ENCODE measurements around the gene NDUFB8. TPM values are rescaled to one million over a fixed set of nuclear protein-coding genes. Genes with fewer than 3 reads are reported as not detected.

The NDUFB8 gene
- total RNA-seq, 2 donors from 2014 or later = 162 to 192 TPM

DNA sequence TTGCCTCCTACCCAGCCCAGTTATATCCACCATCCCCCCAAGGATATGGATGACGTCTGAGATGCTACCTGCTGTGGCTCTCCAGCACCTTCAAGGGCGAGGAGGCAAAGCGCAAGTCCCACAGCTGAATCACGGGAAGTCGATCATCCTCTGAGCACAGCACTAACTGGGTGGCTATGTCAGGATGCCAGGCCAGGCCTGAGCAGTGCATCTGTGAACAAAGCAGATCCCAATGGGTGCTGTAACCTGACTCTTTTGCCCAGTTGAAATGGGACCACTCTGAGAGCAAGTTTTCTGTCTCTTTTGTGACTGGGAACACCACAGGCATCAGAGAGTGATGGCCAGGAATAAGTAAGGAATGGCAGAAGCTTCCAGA, 22.3 kb downstream of the NDUFB8 start:
- TF ChIP-seq CTCF (conservative IDR thresholded peaks at IDR 0.05) = no peak
- Mint-ChIP-seq H3K36me3 (ENCODE audit: low read depth) (peaks cover 3% of the 10 kb centered on the region), H3K27me3 (ENCODE audit: insufficient read depth) (peaks cover 96% of the 10 kb centered on the region), H3K9me3 (no peaks in the 10 kb centered on the region), H3K4me3 (no peak overlapping the region), H3K27ac (no peak overlapping the region), H3K4me1 (no peaks in the 10 kb centered on the region)
- Histone ChIP-seq H3K9me3 (ENCODE audit: control insufficient read depth, low read length) (no peaks in the 10 kb centered on the region), H3K9ac (ENCODE audit: extremely low read depth, low read length, poor library complexity, severe bottlenecking) (no peak overlapping the region), H3K27ac (ENCODE audit: low read depth, low read length) (no peak overlapping the region), H3K27me3 (ENCODE audit: control insufficient read depth, insufficient read depth, low read length, poor library complexity, severe bottlenecking) (peaks cover 97% of the 10 kb centered on the region), H3K36me3 (ENCODE audit: control insufficient read depth, insufficient read depth, low read length) (no peaks in the 10 kb centered on the region), H3K4me1 (ENCODE audit: control insufficient read depth, insufficient read depth, low read length) (no peaks in the 10 kb centered on the region), H3K4me3 (ENCODE audit: low read length) (no peak overlapping the region)
- DNase-seq = no peak
- WGBS, 2 experiments (ENCODE audit: insufficient coverage in 1 of 2, insufficient read length in 1 of 2) = 82 to 94% methylated on average over 4 to 5 of the region's 5 CpGs

DNA sequence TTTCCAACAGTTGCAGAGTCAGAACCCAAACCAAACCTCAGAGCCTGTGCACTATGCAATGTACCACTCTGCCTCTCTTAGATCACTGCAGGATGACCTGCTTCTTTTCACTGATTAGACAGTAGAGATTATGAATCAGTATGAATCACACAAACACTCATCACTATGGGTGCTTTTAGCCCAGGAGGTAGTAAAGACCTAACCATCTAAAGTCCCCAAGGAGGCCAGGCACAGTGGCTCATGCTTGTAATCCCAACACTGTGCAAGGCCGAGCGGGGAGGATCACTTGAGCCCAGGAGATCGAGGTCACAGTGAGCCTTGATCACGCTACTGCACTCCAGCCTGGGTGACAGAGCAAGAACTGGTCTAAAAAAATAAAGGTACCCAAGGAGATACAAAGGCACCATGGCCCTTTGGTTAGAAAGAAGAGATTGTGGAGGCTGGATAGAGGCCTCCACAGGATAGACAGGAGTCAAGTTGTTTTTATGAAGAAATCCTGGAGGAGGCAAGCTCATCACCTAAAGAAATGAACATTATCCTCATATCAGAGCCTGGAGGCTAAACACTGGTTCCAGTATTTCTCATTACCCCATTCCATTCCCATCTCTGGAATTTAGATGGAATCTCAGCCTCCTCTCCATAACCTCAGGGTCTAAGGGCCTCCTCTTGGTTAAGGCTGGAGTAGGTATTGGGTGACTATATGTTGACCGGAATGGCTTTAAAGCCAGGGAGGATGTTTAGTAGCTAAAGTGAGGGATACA, 22.9 kb downstream of the NDUFB8 start:
- 95 to 100% methylated on average over 4 of the region's 5 CpGs for WGBS, 2 experiments (ENCODE audit: insufficient coverage in 1 of 2, insufficient read length in 1 of 2)
- Mint-ChIP-seq H3K4me1 (no peaks in the 10 kb centered on the region), H3K27ac (no peak overlapping the region), H3K27me3 (ENCODE audit: insufficient read depth) (peaks cover 96% of the 10 kb centered on the region), H3K4me3 (no peak overlapping the region), H3K9me3 (no peaks in the 10 kb centered on the region), H3K36me3 (ENCODE audit: low read depth) (peaks cover 3% of the 10 kb centered on the region)
- Histone ChIP-seq H3K27me3 (ENCODE audit: control insufficient read depth, insufficient read depth, low read length, poor library complexity, severe bottlenecking) (peaks cover 97% of the 10 kb centered on the region), H3K4me3 (ENCODE audit: low read length) (no peak overlapping the region), H3K4me1 (ENCODE audit: control insufficient read depth, insufficient read depth, low read length) (no peaks in the 10 kb centered on the region), H3K9ac (ENCODE audit: extremely low read depth, low read length, poor library complexity, severe bottlenecking) (no peak overlapping the region), H3K27ac (ENCODE audit: low read depth, low read length) (no peak overlapping the region), H3K36me3 (ENCODE audit: control insufficient read depth, insufficient read depth, low read length) (no peaks in the 10 kb centered on the region), H3K9me3 (ENCODE audit: control insufficient read depth, low read length) (no peaks in the 10 kb centered on the region)
- no peak for DNase-seq
- no peak for TF ChIP-seq CTCF (conservative IDR thresholded peaks at IDR 0.05)

DNA sequence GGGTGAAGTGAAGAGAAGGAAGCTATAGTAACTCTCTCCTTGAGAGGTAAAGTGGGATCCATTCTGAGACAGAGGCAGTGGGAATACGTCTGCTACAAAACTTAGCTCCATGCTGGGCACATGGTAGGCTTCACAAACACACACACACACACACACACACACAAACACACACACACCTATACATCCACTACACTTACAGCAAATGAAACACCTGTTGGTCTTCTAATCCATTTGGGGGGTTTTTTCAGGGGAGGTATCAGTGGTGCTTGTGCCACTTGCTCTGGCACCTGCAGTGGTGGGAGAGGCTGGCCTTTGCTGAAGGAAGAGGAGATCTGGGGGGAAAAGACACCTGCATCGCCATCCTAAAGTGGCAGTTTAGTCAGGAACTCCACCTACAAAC, 24.5 kb downstream of the NDUFB8 start:
- Mint-ChIP-seq H3K9me3 (no peaks in the 10 kb centered on the region), H3K36me3 (ENCODE audit: low read depth) (peaks cover 5% of the 10 kb centered on the region), H3K27ac (no peak overlapping the region), H3K4me3 (no peak overlapping the region), H3K27me3 (ENCODE audit: insufficient read depth) (peaks cover 96% of the 10 kb centered on the region), H3K4me1 (no peaks in the 10 kb centered on the region)
- H3K4me3 ChIP-seq (ENCODE audit: low read length) = no peak overlapping the region
- TF ChIP-seq CTCF (conservative IDR thresholded peaks at IDR 0.05) = no peak
- H3K9me3 ChIP-seq (ENCODE audit: control insufficient read depth, low read length) = no peaks in the 10 kb centered on the region
- no peaks in the 10 kb centered on the region for H3K36me3 ChIP-seq (ENCODE audit: control insufficient read depth, insufficient read depth, low read length)
- no peaks in the 10 kb centered on the region for H3K4me1 ChIP-seq (ENCODE audit: control insufficient read depth, insufficient read depth, low read length)
- H3K27ac ChIP-seq (ENCODE audit: low read depth, low read length) = peak overlapping the region; percentile 51
- 93% methylated on average over 2 of the region's 2 CpGs; no CpG with 5 or more reads in 1 of the 2 experiments for WGBS, 2 experiments (ENCODE audit: insufficient coverage in 1 of 2, insufficient read length in 1 of 2)
- H3K27me3 ChIP-seq (ENCODE audit: control insufficient read depth, insufficient read depth, low read length, poor library complexity, severe bottlenecking) = peaks cover 94% of the 10 kb centered on the region
- no peak for DNase-seq
- H3K9ac ChIP-seq (ENCODE audit: extremely low read depth, low read length, poor library complexity, severe bottlenecking) = no peak overlapping the region

Data from endodermal cell (in vitro differentiated cells).